ENCODE data around the gene STX3. TPM values are rescaled to one million over a fixed set of nuclear protein-coding genes. Genes with fewer than 3 reads are reported as not detected.

The STX3 gene
- total RNA-seq, 2 experiments from 2014 or later: 5.4 to 5.5 TPM

DNA sequence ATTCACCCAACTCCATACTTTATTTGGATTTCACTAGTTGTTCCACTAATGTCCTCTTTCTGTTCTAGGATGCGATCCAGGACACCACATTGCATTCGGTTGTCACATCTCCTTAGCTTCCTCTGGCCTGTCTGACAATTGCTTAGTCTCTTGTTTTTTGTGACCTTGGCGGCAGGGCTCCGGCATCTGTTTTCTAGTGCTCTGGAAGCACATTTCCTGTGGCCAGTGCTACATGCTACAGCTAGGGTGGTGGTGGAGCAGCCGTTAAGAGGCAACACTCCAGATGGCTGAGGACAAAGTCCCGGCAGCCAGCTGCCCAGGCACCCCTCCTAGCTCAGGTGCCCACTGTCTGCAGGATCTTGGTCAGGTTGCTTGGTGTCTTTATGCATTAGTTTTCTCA, 6.8 kb downstream of the STX3 start:
- DNase-seq: no peak
- Mint-ChIP-seq H3K4me3 (no peak overlapping the region), H3K36me3 (ENCODE audit: low read depth) (no peaks in the 10 kb centered on the region), H3K27ac (no peak overlapping the region), H3K4me1 (ENCODE audit: low read depth) (peaks cover 9% of the 10 kb centered on the region), H3K27me3 (ENCODE audit: low read depth) (no peaks in the 10 kb centered on the region), H3K9me3 (no peaks in the 10 kb centered on the region)
- intact Hi-C loops (cut with micrococcal nuclease): no loop called here
- CTCF ChIA-PET: no interaction called here

- H3K4me1 Mint-ChIP-seq (ENCODE audit: low read depth): peaks cover 9% of the 10 kb centered on the region
- H3K4me3 Mint-ChIP-seq: no peak overlapping the region
- no peaks in the 10 kb centered on the region for H3K9me3 Mint-ChIP-seq
- no peak overlapping the region for H3K27ac Mint-ChIP-seq
- intact Hi-C loops (cut with micrococcal nuclease): no loop called here
- CTCF ChIA-PET: interaction anchor here (1.6 kb wide), 1 partner anchor 9 kb away, joined by 3 read pairs; no protein-coding TSS in a partner anchor
- no peaks in the 10 kb centered on the region for H3K27me3 Mint-ChIP-seq (ENCODE audit: low read depth)
- no peak for DNase-seq
- no peaks in the 10 kb centered on the region for H3K36me3 Mint-ChIP-seq (ENCODE audit: low read depth)
Measured at GRCh38 chr11:59765068-59765735, 10.0 kb downstream of the STX3 start.

GRCh38 chr11:59766542-59767224, 11.5 kb downstream of the STX3 start:
- H3K4me3 Mint-ChIP-seq: no peak overlapping the region
- H3K27me3 Mint-ChIP-seq (ENCODE audit: low read depth): no peaks in the 10 kb centered on the region
- H3K27ac Mint-ChIP-seq: no peak overlapping the region
- CTCF ChIA-PET: interaction anchor here (1.1 to 1.9 kb wide), 2 partner anchors 11 to 38 kb away, joined by 3 to 7 read pairs; partner anchors contain the start of gene STX3
- DNase-seq: no peak
- H3K9me3 Mint-ChIP-seq: no peaks in the 10 kb centered on the region
- intact Hi-C loops (cut with micrococcal nuclease): no loop called here
- peaks cover 14% of the 10 kb centered on the region for H3K4me1 Mint-ChIP-seq (ENCODE audit: low read depth)
- no peaks in the 10 kb centered on the region for H3K36me3 Mint-ChIP-seq (ENCODE audit: low read depth)

- Mint-ChIP-seq H3K27ac (no peak overlapping the region), H3K27me3 (ENCODE audit: low read depth) (no peaks in the 10 kb centered on the region), H3K36me3 (ENCODE audit: low read depth) (no peaks in the 10 kb centered on the region), H3K4me3 (no peak overlapping the region), H3K4me1 (ENCODE audit: low read depth) (peaks cover 19% of the 10 kb centered on the region), H3K9me3 (no peaks in the 10 kb centered on the region)
- intact Hi-C loops (cut with micrococcal nuclease): no loop called here
- DNase-seq: no peak
- CTCF ChIA-PET: interaction anchor here (1.1 to 1.9 kb wide), 2 partner anchors 12 to 38 kb away, joined by 3 to 7 read pairs; partner anchors contain the start of gene STX3
Measured at GRCh38 chr11:59767225-59767611, 12.0 kb downstream of the STX3 start.

GRCh38 chr11:59769111-59769510, 13.9 kb downstream of the STX3 start:
- no peak overlapping the region for H3K27ac Mint-ChIP-seq
- DNase-seq: no peak
- intact Hi-C loops (cut with micrococcal nuclease): no loop called here
- CTCF ChIA-PET: no interaction called here
- H3K4me1 Mint-ChIP-seq (ENCODE audit: low read depth): peaks cover 31% of the 10 kb centered on the region
- H3K36me3 Mint-ChIP-seq (ENCODE audit: low read depth): peaks cover 2% of the 10 kb centered on the region
- no peaks in the 10 kb centered on the region for H3K9me3 Mint-ChIP-seq
- no peaks in the 10 kb centered on the region for H3K27me3 Mint-ChIP-seq (ENCODE audit: low read depth)
- H3K4me3 Mint-ChIP-seq: no peak overlapping the region

DNA sequence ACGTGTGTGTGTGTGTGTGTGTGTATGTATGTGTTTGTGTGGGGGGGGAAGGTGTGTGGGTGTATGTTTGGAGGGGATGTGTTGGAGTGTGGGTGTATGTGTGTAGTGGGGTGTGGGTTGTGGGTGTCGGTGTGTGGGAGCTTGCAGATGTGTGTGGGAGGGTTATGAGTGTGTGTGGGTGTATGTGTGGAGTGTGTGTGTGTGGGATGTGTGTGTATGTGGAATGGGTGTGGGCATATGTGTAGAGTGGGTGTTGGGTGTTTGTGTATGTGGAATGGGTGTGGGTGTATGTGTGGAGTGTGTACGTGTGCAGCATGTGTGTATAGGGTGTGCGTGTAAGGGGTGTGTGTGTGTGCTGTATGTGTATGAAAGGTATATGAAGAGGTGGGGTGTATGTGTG, 14.7 kb downstream of the STX3 start:
- H3K4me3 Mint-ChIP-seq: no peak overlapping the region
- intact Hi-C loops (cut with micrococcal nuclease): no loop called here

GRCh38 chr11:59770319-59770718, 15.1 kb downstream of the STX3 start:
- Mint-ChIP-seq H3K9me3 (no peaks in the 10 kb centered on the region), H3K36me3 (ENCODE audit: low read depth) (peaks cover 2% of the 10 kb centered on the region), H3K27ac (no peak overlapping the region), H3K4me3 (no peak overlapping the region), H3K4me1 (ENCODE audit: low read depth) (peaks cover 27% of the 10 kb centered on the region), H3K27me3 (ENCODE audit: low read depth) (no peaks in the 10 kb centered on the region)
- CTCF ChIA-PET: interaction anchor here (3.0 kb wide), 1 partner anchor 15 kb away, joined by 25 read pairs; the partner anchor contains the start of gene STX3
- DNase-seq: no peak
- intact Hi-C loops (cut with micrococcal nuclease): no loop called here

More for the DNA sequence above, 14.7 kb downstream of the STX3 start:
- CTCF ChIA-PET: interaction anchor here (3.0 kb wide), 1 partner anchor 14 kb away, joined by 25 read pairs; the partner anchor contains the start of gene STX3
- H3K27ac Mint-ChIP-seq: no peak overlapping the region
- H3K9me3 Mint-ChIP-seq: no peaks in the 10 kb centered on the region
- no peaks in the 10 kb centered on the region for H3K27me3 Mint-ChIP-seq (ENCODE audit: low read depth)
- peaks cover 2% of the 10 kb centered on the region for H3K36me3 Mint-ChIP-seq (ENCODE audit: low read depth)
- no peak for DNase-seq
- peaks cover 31% of the 10 kb centered on the region for H3K4me1 Mint-ChIP-seq (ENCODE audit: low read depth)

GRCh38 chr11:59770869-59771268, 15.7 kb downstream of the STX3 start:
- Mint-ChIP-seq H3K27ac (no peak overlapping the region), H3K9me3 (no peaks in the 10 kb centered on the region), H3K4me1 (ENCODE audit: low read depth) (peaks cover 26% of the 10 kb centered on the region), H3K4me3 (no peak overlapping the region), H3K27me3 (ENCODE audit: low read depth) (no peaks in the 10 kb centered on the region), H3K36me3 (ENCODE audit: low read depth) (peaks cover 6% of the 10 kb centered on the region)
- CTCF ChIA-PET: interaction anchor here (3.0 kb wide), 1 partner anchor 15 kb away, joined by 25 read pairs; the partner anchor contains the start of gene STX3
- intact Hi-C loops (cut with micrococcal nuclease): no loop called here
- no peak for DNase-seq

DNA sequence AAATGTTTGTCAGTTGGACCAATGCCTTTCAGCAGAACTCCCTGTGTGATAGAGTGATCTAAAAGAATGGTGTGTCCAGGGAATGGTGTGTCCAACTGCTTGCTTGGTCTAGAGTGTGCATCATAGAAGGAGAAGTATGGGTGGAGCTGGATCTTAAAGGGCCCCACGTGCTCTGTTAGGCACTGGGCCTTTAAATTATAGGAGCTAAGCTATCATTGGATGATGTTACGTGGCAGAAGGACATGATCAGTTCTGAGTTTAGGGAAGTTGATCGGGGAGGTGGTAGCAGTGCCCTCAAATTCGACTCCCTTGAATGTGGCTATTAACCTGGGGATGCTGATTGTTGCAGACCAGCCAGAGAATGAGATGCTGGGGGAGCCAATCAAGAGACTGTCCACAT, 16.4 kb downstream of the STX3 start:
- H3K36me3 Mint-ChIP-seq (ENCODE audit: low read depth): peaks cover 6% of the 10 kb centered on the region
- H3K4me1 Mint-ChIP-seq (ENCODE audit: low read depth): peaks cover 23% of the 10 kb centered on the region
- H3K27ac Mint-ChIP-seq: no peak overlapping the region

DNA sequence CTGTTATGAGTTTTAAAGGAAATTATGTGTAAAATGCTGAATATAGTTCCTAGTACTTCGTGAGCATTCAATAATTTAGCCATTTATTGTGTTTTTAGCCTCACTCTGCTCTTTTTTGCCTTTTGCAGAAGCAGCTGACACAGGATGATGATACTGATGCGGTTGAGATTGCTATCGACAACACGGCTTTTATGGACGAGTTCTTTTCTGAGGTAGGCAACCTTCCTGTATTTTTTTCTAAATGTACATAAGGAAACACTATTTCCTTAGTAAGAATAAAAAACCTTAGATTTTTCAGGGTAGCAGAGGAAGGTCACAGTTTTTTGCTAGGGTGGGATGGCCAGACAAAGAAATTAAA, 17.9 kb downstream of the STX3 start:
- CTCF ChIA-PET: interaction anchor here (0.6 to 3.0 kb wide), 5 partner anchors 17 to 136 kb away, joined by 3 to 25 read pairs (median 3); partner anchors contain the start of gene STX3
- peaks cover 24% of the 10 kb centered on the region for H3K4me1 Mint-ChIP-seq (ENCODE audit: low read depth)
- no peak overlapping the region for H3K27ac Mint-ChIP-seq
- H3K36me3 Mint-ChIP-seq (ENCODE audit: low read depth): peaks cover 6% of the 10 kb centered on the region
- intact Hi-C loops (cut with micrococcal nuclease): no loop called here
- no peaks in the 10 kb centered on the region for H3K9me3 Mint-ChIP-seq
- no peak for DNase-seq
- no peak overlapping the region for H3K4me3 Mint-ChIP-seq
- H3K27me3 Mint-ChIP-seq (ENCODE audit: low read depth): no peaks in the 10 kb centered on the region

More for the DNA sequence above, 16.4 kb downstream of the STX3 start:
- Mint-ChIP-seq H3K9me3 (no peaks in the 10 kb centered on the region), H3K4me3 (no peak overlapping the region), H3K27me3 (ENCODE audit: low read depth) (no peaks in the 10 kb centered on the region)
- intact Hi-C loops (cut with micrococcal nuclease): loop anchor here (1.0 kb wide), 1 partner anchor 17 kb away; no protein-coding TSS in a partner anchor
- CTCF ChIA-PET: interaction anchor here (1.6 to 3.0 kb wide), 2 partner anchors 16 to 32 kb away, joined by 7 to 25 read pairs; partner anchors contain the start of gene STX3
- no peak for DNase-seq

- Mint-ChIP-seq H3K27ac (no peak overlapping the region), H3K9me3 (no peaks in the 10 kb centered on the region), H3K27me3 (ENCODE audit: low read depth) (no peaks in the 10 kb centered on the region), H3K4me3 (no peak overlapping the region), H3K4me1 (ENCODE audit: low read depth) (peaks cover 22% of the 10 kb centered on the region), H3K36me3 (ENCODE audit: low read depth) (peaks cover 6% of the 10 kb centered on the region)
- CTCF ChIA-PET: no interaction called here
- no peak for DNase-seq
- intact Hi-C loops (cut with micrococcal nuclease): loop anchor here (1.0 kb wide), 1 partner anchor 34 kb away; the partner anchor contains the start of gene MRPL16
Measured at GRCh38 chr11:59776210-59777066, 21.3 kb downstream of the STX3 start.

- Mint-ChIP-seq H3K27me3 (ENCODE audit: low read depth) (no peaks in the 10 kb centered on the region), H3K36me3 (ENCODE audit: low read depth) (peaks cover 7% of the 10 kb centered on the region), H3K9me3 (no peaks in the 10 kb centered on the region), H3K4me1 (ENCODE audit: low read depth) (peaks cover 16% of the 10 kb centered on the region), H3K4me3 (no peak overlapping the region), H3K27ac (no peak overlapping the region)
- CTCF ChIA-PET: no interaction called here
- DNase-seq: no peak
- intact Hi-C loops (cut with micrococcal nuclease): no loop called here
Measured at GRCh38 chr11:59777104-59777503, 21.9 kb downstream of the STX3 start.

Data from activated naive CD4-positive, alpha-beta T cell treated with anti-CD3 and anti-CD28 coated beads for 36 hours (primary cell).